Activated naive CD4-positive, alpha-beta T cell treated with anti-CD3 and anti-CD28 coated beads, Interleukin-2, amount 50 U/mL, for 72 hours (primary cell): ENCODE data around the gene ICE1. TPM values are rescaled to one million over a fixed set of nuclear protein-coding genes. Genes with fewer than 3 reads are reported as not detected.
"Not testable (repeated sequence)": the region's sequence is repeated elsewhere in the genome, so short reads cannot be mapped to it uniquely, and the experiment has no call there.

Experiments
- ATAC-seq, 2 donors: fragments of 150-1000 bp; cut with Tn5 transposase; 2 replicates each; pipeline ENCODE4 v1.10.0; 2021; ENCODE audit warnings: mild to moderate bottlenecking in 2 of 2, moderate library complexity in 2 of 2
- DNase-seq, 2 donors: peaks; one replicate each; pipeline ENCODE4 v3.0.0; 2021 to 2022; ENCODE audit warnings: low spot score in 2 of 2
- H3K27ac Mint-ChIP-seq, 2 donors: one replicate each; pipeline ENCODE4 v1.8.0; 2022; ENCODE audit warnings: mild to moderate bottlenecking in 2 of 2, mixed read lengths in 2 of 2
- H3K36me3 Mint-ChIP-seq, 2 donors: one replicate each; pipeline ENCODE4 v1.8.0; 2022; ENCODE audit warnings: mixed read lengths in 2 of 2
- H3K9me3 Mint-ChIP-seq, 2 donors: one replicate each; pipeline ENCODE4 v1.8.0; 2022; ENCODE audit warnings: mixed read lengths in 2 of 2
- total RNA-seq, 2 donors: library from RNA; stranded (reverse); gene quantifications; one replicate each; pipeline ENCODE4 v1.2.3, GENCODE V29; 2022

The ICE1 gene
- total RNA-seq, 2 donors from 2014 or later, result 19.2 to 24.9 TPM

DNA sequence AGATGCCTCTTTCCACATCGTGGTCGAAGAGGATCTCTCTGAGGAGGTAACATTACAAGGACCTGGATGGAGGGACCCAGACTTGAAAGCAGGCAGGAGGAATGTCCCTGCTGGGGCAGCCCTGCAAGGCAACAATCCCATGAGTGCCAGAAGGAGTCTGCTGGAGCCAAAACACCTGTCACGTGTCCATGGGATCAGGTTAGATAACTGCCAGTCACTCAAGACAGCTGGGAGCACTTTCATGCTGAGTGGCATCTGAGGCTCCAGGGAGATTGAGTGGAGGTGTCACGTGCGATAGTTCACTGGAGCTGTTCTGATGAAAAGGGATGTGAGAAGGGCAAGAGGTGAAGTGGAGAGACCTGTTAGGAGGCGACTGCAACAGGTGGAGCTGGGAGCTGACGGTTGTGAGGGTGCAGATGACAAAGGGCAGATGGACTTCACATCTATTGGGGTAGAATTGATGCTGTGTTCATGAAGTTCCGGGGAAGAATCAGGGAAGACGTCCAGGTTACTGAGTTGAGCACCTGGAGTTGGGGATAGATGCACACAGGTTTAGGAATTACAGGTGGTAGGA lies 68.4 kb downstream of the ICE1 start:
- no peak for ATAC-seq
- DNase-seq, result no peak
- no peaks in the 10 kb centered on the region for H3K36me3 Mint-ChIP-seq
- no peaks in the 10 kb centered on the region for H3K9me3 Mint-ChIP-seq
- peak overlapping the region in 1 of 2 donors; percentile 8 for H3K27ac Mint-ChIP-seq

- H3K27ac Mint-ChIP-seq, result peak overlapping the region; percentile 68 to 72
- H3K9me3 Mint-ChIP-seq, result no peaks in the 10 kb centered on the region
- peak; percentile 47 to 58 for ATAC-seq
Observed at GRCh38 chr5:5492087-5492933, 69.8 kb downstream of the ICE1 start.

GRCh38 chr5:5492934-5493271 lies 70.4 kb downstream of the ICE1 start:
- DNase-seq, H3K9me3 Mint-ChIP-seq, H3K36me3 Mint-ChIP-seq, ATAC-seq: not testable (repeated sequence)
- peak overlapping the region in 1 of 2 donors; percentile 72 for H3K27ac Mint-ChIP-seq

More at GRCh38 chr5:5492087-5492933, 69.8 kb downstream of the ICE1 start:
- DNase-seq, result peak in 1 of 2 donors; percentile 35
- no peaks in the 10 kb centered on the region for H3K36me3 Mint-ChIP-seq

DNA sequence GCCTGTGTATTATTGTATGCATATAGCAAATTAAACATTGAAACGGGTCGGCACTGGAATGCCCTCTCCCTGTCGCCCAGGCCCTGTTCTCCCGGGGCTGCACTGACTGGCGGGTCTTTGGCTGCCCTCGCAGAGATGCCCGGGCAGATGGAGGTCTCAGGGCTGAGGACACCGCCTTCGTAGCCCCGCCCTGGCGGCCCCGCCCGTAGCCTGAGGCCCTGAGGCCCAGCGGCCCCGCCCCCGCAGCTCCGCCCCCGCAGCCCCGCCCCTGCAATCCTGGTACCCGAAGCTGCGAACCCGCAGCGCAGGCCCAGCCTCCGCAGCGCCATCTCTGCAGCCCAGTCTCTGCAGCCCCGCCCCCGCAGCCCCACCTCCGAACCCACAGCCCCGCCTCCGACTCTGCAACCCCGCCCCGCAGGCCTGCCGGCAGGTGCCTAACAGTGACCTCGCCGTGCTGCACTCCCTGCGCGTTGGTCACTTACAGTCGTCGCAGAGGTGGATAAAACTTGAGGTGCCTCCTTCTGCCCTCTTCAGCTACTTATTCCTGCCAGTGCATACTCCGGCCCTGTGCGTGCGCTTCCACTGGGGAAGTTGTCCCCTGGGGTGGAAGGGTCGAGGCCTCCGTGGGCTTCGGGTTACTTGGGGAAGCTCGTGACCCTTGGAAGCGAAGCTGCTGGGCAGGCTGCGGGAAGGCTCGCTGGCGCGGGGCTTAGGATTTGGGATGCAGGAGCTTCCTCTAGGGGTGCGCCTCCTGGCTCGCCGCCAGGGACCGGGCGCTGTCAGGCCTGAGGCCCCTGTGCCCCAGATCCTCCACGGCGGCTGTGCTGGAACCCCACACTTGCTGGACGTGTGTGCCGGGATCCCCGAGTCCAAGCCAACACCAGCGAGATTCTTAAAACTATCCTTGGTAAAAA lies 72.3 kb downstream of the ICE1 start:
- Mint-ChIP-seq H3K27ac (no peak overlapping the region), H3K9me3 (no peaks in the 10 kb centered on the region), H3K36me3 (no peaks in the 10 kb centered on the region)

GRCh38 chr5:5497152-5497788 lies 74.8 kb downstream of the ICE1 start:
- Mint-ChIP-seq H3K36me3 (no peaks in the 10 kb centered on the region), H3K9me3 (no peaks in the 10 kb centered on the region), H3K27ac (no peak overlapping the region)
- DNase-seq (no peak), ATAC-seq (peak in 1 of 2 donors; percentile 36)

More for the DNA sequence above, 72.3 kb downstream of the ICE1 start:
- ATAC-seq, result peak; percentile 87 to 91
- peak; percentile 59 to 76 for DNase-seq

- Mint-ChIP-seq H3K27ac (no peak overlapping the region), H3K36me3 (peaks cover 13 to 15% of the 10 kb centered on the region in 2 donors), H3K9me3 (peaks cover 6 to 11% of the 10 kb centered on the region in 2 donors)
- ATAC-seq, result no peak
- no peak for DNase-seq
Observed at GRCh38 chr5:5499442-5499841, 77.0 kb downstream of the ICE1 start.

DNA sequence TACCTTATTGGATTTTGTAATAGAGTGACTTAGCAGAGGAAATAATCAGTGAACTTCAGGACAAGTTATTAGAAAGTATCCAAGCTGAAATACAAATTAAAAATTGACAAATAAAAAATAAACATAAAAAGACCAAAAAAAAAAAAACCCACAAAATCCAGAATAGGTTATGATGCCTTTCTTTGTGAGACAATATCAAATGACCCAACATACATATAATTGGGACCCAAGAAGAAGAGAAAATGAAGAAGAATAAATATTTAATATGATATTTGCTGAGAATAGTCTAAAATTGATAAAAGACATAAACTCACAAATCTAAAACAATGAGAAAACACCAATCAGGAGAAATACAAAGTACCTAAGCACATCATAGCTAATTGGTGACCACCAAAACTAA lies 81.8 kb downstream of the ICE1 start:
- no peak for ATAC-seq

DNA sequence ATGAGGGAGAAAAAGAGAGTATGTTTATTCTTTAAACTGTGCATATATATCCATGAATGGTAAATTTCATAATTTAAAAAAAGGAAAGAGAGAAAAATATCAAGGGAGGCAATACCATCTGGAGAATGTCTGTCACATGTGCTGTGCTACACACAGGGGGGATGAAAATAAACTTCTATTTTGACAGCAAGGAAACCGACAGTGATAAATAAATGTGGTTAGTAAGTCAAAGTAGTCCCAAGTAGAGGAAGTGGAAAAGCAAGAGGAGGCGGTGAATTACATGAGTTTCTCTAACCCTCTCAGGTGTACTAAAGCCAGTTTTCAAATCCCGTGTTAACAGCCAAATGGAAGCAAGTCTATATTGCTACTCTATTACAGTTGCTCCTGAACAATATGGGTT lies 83.3 kb downstream of the ICE1 start:
- ATAC-seq (no peak), DNase-seq (no peak)
- H3K36me3 Mint-ChIP-seq, result peaks cover 13 to 15% of the 10 kb centered on the region in 2 donors
- peaks cover 6 to 17% of the 10 kb centered on the region in 2 donors for H3K9me3 Mint-ChIP-seq
- no peak overlapping the region for H3K27ac Mint-ChIP-seq

More for the DNA sequence above, 81.8 kb downstream of the ICE1 start:
- peaks cover 6 to 17% of the 10 kb centered on the region in 2 donors for H3K9me3 Mint-ChIP-seq
- DNase-seq, result no peak
- H3K27ac Mint-ChIP-seq, result no peak overlapping the region
- H3K36me3 Mint-ChIP-seq, result peaks cover 13 to 15% of the 10 kb centered on the region in 2 donors

DNA sequence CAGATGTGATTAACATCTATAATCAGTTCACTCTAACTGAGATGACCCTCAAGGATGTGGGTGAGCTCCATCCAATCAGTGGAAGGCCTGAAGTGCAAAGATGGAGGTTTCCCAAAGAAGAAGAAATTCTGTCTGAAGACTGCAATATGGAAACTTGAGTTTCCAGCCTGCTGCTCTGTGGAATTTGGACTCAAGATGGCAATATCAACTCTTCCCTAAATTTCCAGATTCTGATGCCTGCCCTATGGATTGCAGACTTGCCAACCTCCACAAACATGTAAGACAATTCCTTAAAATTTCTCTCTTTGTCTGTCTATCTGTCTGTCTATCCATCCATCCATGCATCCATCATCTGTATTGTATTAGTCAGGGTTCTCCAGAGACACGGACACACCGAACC lies 85.9 kb downstream of the ICE1 start:
- H3K36me3 Mint-ChIP-seq, result peaks cover 4 to 7% of the 10 kb centered on the region in 2 donors
- DNase-seq, result no peak
- no peak overlapping the region for H3K27ac Mint-ChIP-seq
- peaks cover 3 to 13% of the 10 kb centered on the region in 2 donors for H3K9me3 Mint-ChIP-seq
- ATAC-seq, result no peak

GRCh38 chr5:5511904-5512416 lies 89.5 kb downstream of the ICE1 start:
- Mint-ChIP-seq H3K36me3 (no peaks in the 10 kb centered on the region), H3K27ac (no peak overlapping the region), H3K9me3 (no peaks in the 10 kb centered on the region)
- no peak for DNase-seq
- no peak for ATAC-seq

- no peak for DNase-seq
- no peak for ATAC-seq
- Mint-ChIP-seq H3K36me3 (no peaks in the 10 kb centered on the region), H3K9me3 (no peaks in the 10 kb centered on the region), H3K27ac (no peak overlapping the region)
Observed at GRCh38 chr5:5512543-5512942, 90.1 kb downstream of the ICE1 start.

- H3K36me3 Mint-ChIP-seq, result peaks cover 16 to 35% of the 10 kb centered on the region in 2 donors
- H3K27ac Mint-ChIP-seq, DNase-seq, ATAC-seq: not testable (repeated sequence)
- H3K9me3 Mint-ChIP-seq, result peaks cover 11 to 27% of the 10 kb centered on the region in 2 donors
Observed at GRCh38 chr5:5520622-5521021, 98.1 kb downstream of the ICE1 start.

DNA sequence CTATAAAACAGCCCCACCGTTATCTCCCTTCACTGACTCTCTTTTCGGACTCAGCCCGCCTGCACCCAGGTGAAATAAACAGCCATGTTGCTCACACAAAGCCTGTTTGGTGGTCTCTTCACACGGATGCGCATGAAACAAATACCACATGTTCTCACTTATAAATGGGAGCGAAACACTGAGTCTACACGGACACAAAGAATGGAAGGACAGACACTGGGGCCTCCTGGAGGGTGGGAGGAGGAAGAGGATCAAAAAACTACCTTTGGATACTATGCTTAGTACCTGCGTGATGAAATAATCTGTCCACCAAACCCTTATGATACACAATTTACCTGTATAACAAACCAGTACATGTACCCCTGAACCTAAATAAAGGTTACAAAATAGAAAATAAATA lies 98.6 kb downstream of the ICE1 start:
- no peak overlapping the region for H3K27ac Mint-ChIP-seq
- ATAC-seq (no peak), DNase-seq (no peak)
- H3K36me3 Mint-ChIP-seq, result peaks cover 20 to 39% of the 10 kb centered on the region in 2 donors
- H3K9me3 Mint-ChIP-seq, result peaks cover 11 to 31% of the 10 kb centered on the region in 2 donors

DNA sequence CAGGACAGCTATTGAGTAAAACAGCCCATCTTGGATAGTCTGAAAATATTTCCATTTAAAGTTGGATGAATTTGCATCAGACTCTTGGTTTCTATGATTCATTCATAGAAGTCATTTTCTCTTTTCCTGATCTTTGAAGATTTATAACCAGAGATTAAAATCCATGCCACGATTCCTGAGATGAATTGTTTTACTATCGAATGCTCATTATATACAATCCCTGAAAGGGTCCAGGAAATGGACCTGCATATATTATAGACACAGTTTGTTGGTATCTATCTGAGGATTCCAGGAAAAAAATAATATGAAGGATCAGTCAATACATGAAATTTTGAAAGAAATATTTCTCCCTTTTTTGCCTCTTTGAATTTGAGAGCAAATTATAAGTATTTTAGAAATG lies 99.0 kb downstream of the ICE1 start:
- Mint-ChIP-seq H3K9me3 (peaks cover 11 to 33% of the 10 kb centered on the region in 2 donors), H3K36me3 (peaks cover 23 to 42% of the 10 kb centered on the region in 2 donors), H3K27ac (peak overlapping the region; percentile 44 to 89)
- ATAC-seq (peak; percentile 51 to 63), DNase-seq (no peak)

DNA sequence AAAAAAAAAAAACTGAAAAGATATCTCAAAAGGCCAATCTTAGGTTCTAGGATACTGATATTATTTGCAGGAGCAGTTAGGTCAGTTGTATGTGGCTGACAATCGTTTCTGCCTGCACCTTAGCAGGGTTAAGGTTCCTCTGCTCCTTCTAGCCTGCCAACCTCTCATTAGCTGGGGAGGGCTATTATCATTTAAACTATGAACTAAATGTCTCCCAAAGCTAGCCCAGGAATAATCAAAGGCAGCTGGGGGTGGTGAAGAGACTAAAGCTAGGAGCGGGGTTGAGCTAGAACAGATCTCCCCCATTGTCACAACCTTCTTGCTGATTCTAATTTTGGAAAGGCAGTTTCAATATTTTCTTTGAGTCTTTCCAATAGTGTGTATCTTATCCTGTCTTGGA lies 99.9 kb downstream of the ICE1 start:
- Mint-ChIP-seq H3K36me3 (peaks cover 29 to 42% of the 10 kb centered on the region in 2 donors), H3K9me3 (peaks cover 11 to 33% of the 10 kb centered on the region in 2 donors), H3K27ac (peak overlapping the region in 1 of 2 donors; percentile 44)
- ATAC-seq (no peak), DNase-seq (no peak)

GRCh38 chr5:5523066-5523505 lies 100.6 kb downstream of the ICE1 start:
- Mint-ChIP-seq H3K27ac (peak overlapping the region; percentile 23 to 75), H3K9me3 (peaks cover 11 to 33% of the 10 kb centered on the region in 2 donors), H3K36me3 (peaks cover 34 to 42% of the 10 kb centered on the region in 2 donors)
- ATAC-seq (peak; percentile 37 to 72), DNase-seq (peak in 1 of 2 donors; percentile 16)
